Adipocyte (in vitro differentiated cells): ENCODE results near the gene OR56A4.

ENCODE experiments used
- DNase-seq: peaks from one replicate; pipeline ENCODE4 v3.0.0-alpha.2; 2015; ENCODE audit warnings: low read depth
- H3K27me3 ChIP-seq: replicated peaks from 2 replicates; pipeline ENCODE4 v1.7.0; 2013; ENCODE audit warnings: mild to moderate bottlenecking, low read length, moderate library complexity; ENCODE audit not compliant: control insufficient read depth, insufficient read depth
- H3K36me3 ChIP-seq: 2 replicates; pipeline ENCODE4 v1.7.0; 2013; ENCODE audit warnings: low read length, mild to moderate bottlenecking, moderate library complexity; ENCODE audit not compliant: control insufficient read depth, insufficient read depth, severe bottlenecking
- H3K4me1 ChIP-seq: 2 replicates; pipeline ENCODE4 v1.7.0; 2013; ENCODE audit warnings: mild to moderate bottlenecking, low read length, moderate library complexity; ENCODE audit not compliant: control insufficient read depth, insufficient read depth
- H3K4me3 ChIP-seq: 2 replicates; pipeline ENCODE4 v1.7.0; 2013; ENCODE audit warnings: mild to moderate bottlenecking, low read length, moderate library complexity
- H3K9ac ChIP-seq: 2 replicates; pipeline ENCODE4 v1.7.0; 2013; ENCODE audit warnings: mild to moderate bottlenecking, low read length, moderate library complexity
- H3K9me3 ChIP-seq: 2 replicates; pipeline ENCODE4 v1.7.0; 2013; ENCODE audit warnings: mild to moderate bottlenecking, low read length, moderate library complexity; ENCODE audit not compliant: control insufficient read depth

The OR56A4 gene

GRCh38 chr11:6002202-6002699 lies 4.5 kb downstream of the OR56A4 start:
- no peak overlapping the region for H3K9ac ChIP-seq
- no peaks in the 10 kb centered on the region for H3K36me3 ChIP-seq
- no peak overlapping the region for H3K4me3 ChIP-seq
- H3K9me3 ChIP-seq, result no peaks in the 10 kb centered on the region
- H3K4me1 ChIP-seq, result no peaks in the 10 kb centered on the region
- DNase-seq, result no peak
- peaks cover 17% of the 10 kb centered on the region for H3K27me3 ChIP-seq

- peaks cover 12% of the 10 kb centered on the region for H3K4me1 ChIP-seq
- H3K4me3 ChIP-seq, result no peak overlapping the region
- DNase-seq, result no peak
- peaks cover 10% of the 10 kb centered on the region for H3K27me3 ChIP-seq
- no peaks in the 10 kb centered on the region for H3K36me3 ChIP-seq
- H3K9ac ChIP-seq, result no peak overlapping the region
- no peaks in the 10 kb centered on the region for H3K9me3 ChIP-seq
These were observed 12.0 kb downstream of the OR56A4 start for GRCh38 chr11:5994791-5995190.

GRCh38 chr11:5992604-5993251 lies 14.0 kb downstream of the OR56A4 start:
- peak; percentile 27 for DNase-seq
- Histone ChIP-seq H3K27me3 (peaks cover 7% of the 10 kb centered on the region), H3K4me1 (peaks cover 12% of the 10 kb centered on the region), H3K36me3 (no peaks in the 10 kb centered on the region), H3K9me3 (no peaks in the 10 kb centered on the region), H3K9ac (no peak overlapping the region), H3K4me3 (peak overlapping the region; percentile 24)

GRCh38 chr11:5992150-5992549 lies 14.6 kb downstream of the OR56A4 start:
- no peaks in the 10 kb centered on the region for H3K36me3 ChIP-seq
- H3K4me3 ChIP-seq, result peak overlapping the region; percentile 24
- peaks cover 4% of the 10 kb centered on the region for H3K27me3 ChIP-seq
- no peak for DNase-seq
- peaks cover 12% of the 10 kb centered on the region for H3K4me1 ChIP-seq
- H3K9me3 ChIP-seq, result no peaks in the 10 kb centered on the region
- H3K9ac ChIP-seq, result no peak overlapping the region

GRCh38 chr11:5989203-5989602 lies 17.5 kb downstream of the OR56A4 start:
- Histone ChIP-seq H3K4me3 (no peak overlapping the region), H3K9me3 (no peaks in the 10 kb centered on the region), H3K27me3 (peaks cover under 1% of the 10 kb centered on the region), H3K4me1 (peaks cover 12% of the 10 kb centered on the region), H3K36me3 (no peaks in the 10 kb centered on the region), H3K9ac (no peak overlapping the region)
- DNase-seq, result no peak

- no peak for DNase-seq
- no peak within 1 kb of the TSS for H3K4me3 ChIP-seq
- H3K9me3 ChIP-seq, result no peaks in the 10 kb centered on the region
- peaks cover 3% of the 10 kb centered on the region for H3K27me3 ChIP-seq
- H3K9ac ChIP-seq, result no peak within 1 kb of the TSS
- peaks cover 4% of the 10 kb centered on the region for H3K4me1 ChIP-seq
- H3K36me3 ChIP-seq, result no peaks in the 10 kb centered on the region
These were observed 19.9 kb downstream of the OR56A4 start, which contains the start of gene OR52L1 for GRCh38 chr11:5986885-5987284. Gene OR52L1, minus strand, starts transcription at chr11:5986985. Its CDS starts 55 bp downstream, at chr11:5986930.

- Histone ChIP-seq H3K9ac (no peak overlapping the region), H3K9me3 (peaks cover 24% of the 10 kb centered on the region), H3K4me1 (no peaks in the 10 kb centered on the region), H3K27me3 (peaks cover 3% of the 10 kb centered on the region), H3K36me3 (no peaks in the 10 kb centered on the region), H3K4me3 (no peak overlapping the region)
- no peak for DNase-seq
These were observed 23.3 kb downstream of the OR56A4 start for GRCh38 chr11:5983443-5983842.

- DNase-seq, result no peak
- Histone ChIP-seq H3K4me1 (no peaks in the 10 kb centered on the region), H3K9ac (no peak overlapping the region), H3K36me3 (no peaks in the 10 kb centered on the region), H3K27me3 (no peaks in the 10 kb centered on the region), H3K4me3 (no peak overlapping the region), H3K9me3 (no peaks in the 10 kb centered on the region)
These were observed 33.2 kb downstream of the OR56A4 start for GRCh38 chr11:5973530-5973929.

GRCh38 chr11:5968394-5968793 lies 38.4 kb downstream of the OR56A4 start, which contains the start of gene OR56A5:
Gene OR56A5, minus strand, starts transcription at chr11:5968494. Its CDS starts 0 bp downstream, at chr11:5968494.
- Histone ChIP-seq H3K27me3 (no peaks in the 10 kb centered on the region), H3K9ac (no peak within 1 kb of the TSS), H3K9me3 (peaks cover 4% of the 10 kb centered on the region), H3K4me1 (no peaks in the 10 kb centered on the region), H3K36me3 (no peaks in the 10 kb centered on the region), H3K4me3 (no peak within 1 kb of the TSS)
- no peak for DNase-seq

GRCh38 chr11:5967708-5968107 lies 39.0 kb downstream of the OR56A4 start:
- H3K4me3 ChIP-seq, result no peak overlapping the region

GRCh38 chr11:5966958-5967357 lies 39.8 kb downstream of the OR56A4 start:
- H3K4me3 ChIP-seq, result no peak overlapping the region
- H3K4me1 ChIP-seq, result no peaks in the 10 kb centered on the region
- DNase-seq, result no peak
- no peaks in the 10 kb centered on the region for H3K27me3 ChIP-seq
- no peaks in the 10 kb centered on the region for H3K36me3 ChIP-seq
- H3K9me3 ChIP-seq, result peaks cover 11% of the 10 kb centered on the region
- no peak overlapping the region for H3K9ac ChIP-seq

More at GRCh38 chr11:5967708-5968107, 39.0 kb downstream of the OR56A4 start:
- no peaks in the 10 kb centered on the region for H3K27me3 ChIP-seq
- H3K4me1 ChIP-seq, result no peaks in the 10 kb centered on the region
- no peaks in the 10 kb centered on the region for H3K36me3 ChIP-seq
- no peak for DNase-seq
- no peak overlapping the region for H3K9ac ChIP-seq
- peaks cover 10% of the 10 kb centered on the region for H3K9me3 ChIP-seq
